GM12872 (cell line): Measurements from ENCODE around the gene CD244.
A peak's percentile ranks its signal among the peaks of the same experiment; 100 is the strongest.

ENCODE experiments used
- CTCF ChIP-seq: IDR thresholded peaks from 3 replicates; pipeline ENCODE4 v1.5.1; 2011; ENCODE audit warnings: low read depth, mild to moderate bottlenecking, low read length, moderate library complexity; ENCODE audit not compliant: insufficient read depth

Gene CD244

GRCh38 chr1:160837558-160838205 lies 25.0 kb downstream of the CD244 start:
- peak; percentile 69 for TF ChIP-seq CTCF

- TF ChIP-seq CTCF = no peak
These were observed 25.6 kb downstream of the CD244 start for GRCh38 chr1:160836981-160837557.

GRCh38 chr1:160836561-160836960 lies 26.1 kb downstream of the CD244 start:
- no peak for TF ChIP-seq CTCF

- no peak for TF ChIP-seq CTCF
These were observed 26.9 kb downstream of the CD244 start for GRCh38 chr1:160835751-160836150.

GRCh38 chr1:160834945-160835565 lies 27.6 kb downstream of the CD244 start:
- peak; percentile 59 for TF ChIP-seq CTCF

GRCh38 chr1:160830321-160831153 lies 32.1 kb downstream of the CD244 start:
- peak; percentile 86 for TF ChIP-seq CTCF

GRCh38 chr1:160829766-160830165 lies 32.9 kb downstream of the CD244 start:
- TF ChIP-seq CTCF = no peak
